Retina (tissue), 1 donor: ENCODE results near the gene INO80D.

Experiments
- DNase-seq: peaks from one replicate; pipeline ENCODE4 v3.0.0-alpha.2; 2016

Gene INO80D

DNA sequence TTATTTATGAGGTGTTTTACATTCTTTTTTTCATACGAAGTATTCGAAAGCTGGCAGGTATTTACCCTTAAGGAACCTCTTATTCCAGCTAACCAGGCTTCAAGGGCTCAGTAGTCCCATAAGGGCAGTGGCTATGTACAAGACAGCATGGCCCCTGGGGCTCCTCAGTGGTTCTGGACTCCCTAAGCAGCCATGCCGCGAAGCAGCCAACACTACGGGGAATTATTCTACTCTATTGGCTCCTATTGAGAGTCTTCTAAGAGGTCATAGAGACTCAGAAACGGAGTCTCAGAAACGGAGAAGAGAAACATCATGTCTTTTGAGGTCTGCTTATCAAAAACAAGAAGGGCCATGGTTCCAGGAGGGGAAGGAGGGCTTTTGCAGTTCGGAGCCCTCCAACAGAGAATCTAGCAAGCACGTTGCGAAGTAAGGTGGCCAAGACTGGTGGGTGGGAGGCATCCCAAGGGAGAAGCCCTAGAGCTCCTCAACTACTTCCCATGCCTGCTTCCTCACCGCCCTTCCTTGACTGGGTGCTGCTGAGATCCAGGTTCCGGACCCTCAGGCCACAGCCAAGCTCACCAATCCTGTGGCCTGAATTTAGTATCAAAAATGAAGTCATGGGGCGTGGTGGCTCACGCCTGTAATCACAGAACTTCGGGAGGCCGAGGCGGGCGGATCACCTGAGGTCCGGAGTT is 109.7 kb downstream of the INO80D start:
- no peak for DNase-seq

DNA sequence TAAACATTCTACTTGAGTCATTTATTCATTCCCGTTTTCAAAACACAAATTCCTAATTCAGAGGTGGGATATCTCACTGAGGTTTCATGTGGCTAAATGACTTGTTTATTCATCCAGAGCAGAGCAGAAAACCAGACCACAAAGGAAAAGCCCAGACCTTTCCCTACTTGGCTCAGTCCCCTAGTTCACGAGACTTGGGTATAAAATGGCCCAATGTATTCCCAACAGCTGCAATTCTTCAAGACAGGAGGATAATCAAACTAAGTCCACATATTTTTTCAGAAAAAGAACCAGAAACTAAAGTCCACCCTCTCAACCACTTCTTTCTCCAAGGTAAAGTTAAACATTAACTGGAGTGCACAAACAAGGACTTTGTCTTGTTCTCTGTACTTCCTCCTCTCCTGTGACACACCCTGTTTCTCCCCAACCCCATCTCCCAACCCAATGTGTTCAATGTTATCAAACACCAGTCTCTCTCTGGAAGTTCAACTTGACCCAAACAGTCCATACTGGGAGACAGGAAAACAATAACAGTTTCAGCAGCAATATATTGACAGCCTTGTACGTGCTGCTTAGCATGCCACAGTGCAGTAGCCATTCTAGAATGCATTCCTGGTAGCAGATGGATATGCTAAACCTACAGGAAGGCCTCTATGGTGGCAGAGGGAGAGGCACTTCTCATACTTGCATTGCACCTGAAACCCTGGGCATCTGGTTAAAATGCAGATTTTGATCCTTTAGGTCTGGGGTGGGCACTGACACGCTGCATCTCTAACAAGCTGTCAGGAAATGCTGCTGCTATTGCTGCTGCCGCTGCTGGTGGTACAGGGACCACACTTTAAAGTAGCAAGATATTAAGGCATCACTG is 110.7 kb downstream of the INO80D start:
- no peak for DNase-seq

GRCh38 chr2:205972113-205972512 is 113.9 kb downstream of the INO80D start:
- no peak for DNase-seq

GRCh38 chr2:205970348-205970747 is 115.6 kb downstream of the INO80D start:
- DNase-seq, result no peak

DNA sequence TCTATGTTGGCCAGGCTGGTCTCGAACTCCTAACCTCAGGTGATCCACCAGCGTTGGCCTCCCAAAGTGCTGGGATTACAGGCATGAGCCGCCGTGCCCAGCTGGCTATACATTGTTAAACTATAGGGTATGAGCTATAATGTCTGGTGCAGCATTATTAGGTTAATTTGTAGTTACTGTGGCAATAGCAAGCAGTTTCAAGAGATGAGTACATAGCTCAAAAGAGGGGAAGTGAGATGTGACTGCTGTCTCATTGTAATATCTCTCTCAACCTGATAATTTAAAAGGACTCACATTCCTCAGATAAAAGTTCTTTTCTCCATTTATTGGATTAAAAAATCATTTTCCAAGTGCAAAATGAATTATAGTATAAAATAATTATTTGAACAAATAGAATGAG is 116.4 kb downstream of the INO80D start:
- DNase-seq, result no peak

DNA sequence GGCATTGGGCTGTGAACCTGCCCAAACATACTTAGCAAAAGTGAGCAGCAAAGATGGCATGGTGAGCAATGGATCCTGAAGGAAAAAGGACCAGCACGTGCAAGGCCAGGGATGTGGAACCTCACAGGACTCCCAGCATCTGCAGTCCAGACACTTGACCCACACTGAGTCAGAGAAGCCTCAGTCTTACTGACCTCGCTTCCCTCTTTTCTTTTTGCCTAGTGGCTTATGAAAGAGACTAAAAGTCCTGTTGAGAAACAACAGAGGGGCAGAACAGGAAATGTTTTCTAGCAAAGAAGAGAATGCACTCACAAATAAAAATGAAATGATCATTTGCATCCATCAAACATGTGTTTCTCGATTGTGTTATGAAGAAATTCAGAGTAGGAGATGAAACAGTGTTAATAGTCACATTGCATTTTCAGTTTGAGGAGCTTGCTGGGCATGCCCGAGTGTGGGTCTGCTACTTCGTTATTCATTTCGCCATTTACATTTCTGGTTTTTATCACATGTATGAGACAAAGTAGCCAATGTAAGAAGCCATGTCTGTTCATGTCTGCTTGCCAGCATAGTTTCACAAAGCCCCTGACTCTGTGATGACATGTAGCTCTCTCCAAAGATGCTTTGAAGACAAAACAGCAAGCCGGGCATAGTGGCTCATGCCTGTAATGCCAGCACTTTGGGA is 118.4 kb downstream of the INO80D start:
- DNase-seq, result no peak

GRCh38 chr2:205965707-205966106 is 120.3 kb downstream of the INO80D start:
- peak; percentile 18 for DNase-seq

- DNase-seq, result no peak
These were observed 121.7 kb downstream of the INO80D start for GRCh38 chr2:205964111-205964761.

- DNase-seq, result no peak
These were observed 126.5 kb downstream of the INO80D start for GRCh38 chr2:205959521-205959920.

- no peak for DNase-seq
These were observed 128.4 kb downstream of the INO80D start for GRCh38 chr2:205957452-205958154.

DNA sequence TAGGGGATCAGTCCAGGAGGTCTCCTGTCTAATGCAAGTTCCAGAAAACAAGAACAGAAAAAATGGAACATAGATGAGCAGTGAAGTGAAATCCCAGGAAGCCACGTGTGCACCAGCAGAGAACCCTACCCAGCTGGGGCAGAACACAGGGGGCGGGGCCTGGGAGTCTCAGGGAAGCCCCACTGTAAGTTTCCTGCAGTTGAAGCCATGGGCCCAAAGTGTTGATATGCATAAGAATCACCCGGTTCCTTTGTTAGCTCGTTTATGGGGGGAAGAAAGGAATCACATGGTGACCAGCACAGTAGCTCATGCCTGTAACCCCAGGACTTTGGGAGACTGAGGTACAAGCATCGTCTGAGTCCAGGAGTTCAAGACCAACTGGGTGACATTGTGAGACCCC is 131.3 kb downstream of the INO80D start:
- DNase-seq, result no peak

- no peak for DNase-seq
These were observed 133.7 kb downstream of the INO80D start for GRCh38 chr2:205952282-205952681.

- no peak for DNase-seq
These were observed 137.1 kb downstream of the INO80D start for GRCh38 chr2:205948883-205949282.

- DNase-seq, result no peak
These were observed 137.5 kb downstream of the INO80D start for GRCh38 chr2:205948496-205948837.

DNA sequence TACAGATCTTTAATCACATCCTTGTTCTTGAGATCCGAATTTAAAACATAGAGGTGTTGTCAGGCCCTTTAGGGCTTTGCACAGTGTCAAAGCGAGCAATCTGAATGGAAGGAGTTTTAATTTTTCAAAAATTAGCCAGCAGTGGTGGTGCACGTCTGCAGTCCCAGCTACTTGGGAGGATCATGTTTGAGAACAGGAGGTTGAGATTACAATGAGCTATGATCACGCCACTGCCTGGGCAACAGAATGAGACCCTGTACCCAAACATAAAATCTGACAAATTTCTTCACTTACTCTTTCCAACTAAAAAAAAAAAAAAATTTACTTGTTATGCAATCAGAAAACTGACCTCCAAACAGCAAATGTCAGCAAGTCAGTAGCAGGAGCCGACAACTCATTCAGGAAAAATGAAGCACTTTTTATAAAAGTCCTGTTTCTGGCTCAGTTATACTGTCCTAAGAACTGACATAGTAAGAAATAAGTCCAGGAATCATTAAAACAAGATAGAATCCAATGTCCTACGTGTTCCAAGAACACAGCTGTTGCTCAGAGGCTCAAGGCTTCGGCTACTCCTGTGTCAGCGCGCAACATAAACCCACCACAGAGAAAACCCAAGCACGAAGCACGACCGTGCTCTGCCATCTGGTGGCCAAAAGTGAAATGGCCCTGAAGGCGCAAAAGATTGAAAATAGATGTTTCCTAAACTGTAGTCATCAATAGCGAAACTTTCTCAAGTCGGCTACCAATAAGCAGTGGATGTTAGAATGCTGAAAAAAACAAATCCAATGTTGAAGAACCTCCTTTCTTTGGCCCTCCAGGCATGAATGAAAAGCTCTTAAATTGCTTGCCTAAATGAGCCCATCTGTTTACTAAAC is 138.1 kb downstream of the INO80D start:
- peak; percentile 87 for DNase-seq

DNA sequence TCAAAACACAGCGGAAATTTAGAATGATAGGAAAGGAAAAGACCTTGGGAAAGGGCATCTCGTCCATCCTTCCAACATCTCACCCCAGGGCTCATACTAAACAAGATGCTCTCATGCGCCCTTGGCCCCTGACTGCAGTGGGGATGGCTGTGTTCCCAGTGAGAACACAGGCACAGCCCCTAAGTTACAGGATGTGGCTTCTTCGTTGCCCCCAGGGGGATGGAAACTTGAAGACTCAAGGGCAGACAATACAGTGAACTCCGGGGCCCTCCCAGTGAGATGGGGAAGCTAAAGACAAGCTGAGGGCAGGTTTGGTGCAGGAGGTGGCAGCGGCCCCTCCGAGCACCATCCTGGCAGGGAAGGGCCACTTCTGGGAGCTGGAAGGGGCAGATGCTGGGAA is 139.7 kb downstream of the INO80D start:
- no peak for DNase-seq
